M059J (cell line): ENCODE results near the gene CYP2W1. TPM values are rescaled to one million over a fixed set of nuclear protein-coding genes. Genes with fewer than 3 reads are reported as not detected.

Source experiments
- DNase-seq: peaks from one replicate; pipeline ENCODE4 v3.0.0-alpha.2; 2012; ENCODE audit warnings: low read depth
- total RNA-seq: library from RNA; depleted of rRNA; stranded (reverse); fragments of >200 nt; shearing (Covaris generic); gene quantifications from 2 replicates; pipeline ENCODE4 v1.2.3, GENCODE V29; 2014

Gene CYP2W1
- total RNA-seq, 1 experiment from 2014 or later, result not detected

DNA sequence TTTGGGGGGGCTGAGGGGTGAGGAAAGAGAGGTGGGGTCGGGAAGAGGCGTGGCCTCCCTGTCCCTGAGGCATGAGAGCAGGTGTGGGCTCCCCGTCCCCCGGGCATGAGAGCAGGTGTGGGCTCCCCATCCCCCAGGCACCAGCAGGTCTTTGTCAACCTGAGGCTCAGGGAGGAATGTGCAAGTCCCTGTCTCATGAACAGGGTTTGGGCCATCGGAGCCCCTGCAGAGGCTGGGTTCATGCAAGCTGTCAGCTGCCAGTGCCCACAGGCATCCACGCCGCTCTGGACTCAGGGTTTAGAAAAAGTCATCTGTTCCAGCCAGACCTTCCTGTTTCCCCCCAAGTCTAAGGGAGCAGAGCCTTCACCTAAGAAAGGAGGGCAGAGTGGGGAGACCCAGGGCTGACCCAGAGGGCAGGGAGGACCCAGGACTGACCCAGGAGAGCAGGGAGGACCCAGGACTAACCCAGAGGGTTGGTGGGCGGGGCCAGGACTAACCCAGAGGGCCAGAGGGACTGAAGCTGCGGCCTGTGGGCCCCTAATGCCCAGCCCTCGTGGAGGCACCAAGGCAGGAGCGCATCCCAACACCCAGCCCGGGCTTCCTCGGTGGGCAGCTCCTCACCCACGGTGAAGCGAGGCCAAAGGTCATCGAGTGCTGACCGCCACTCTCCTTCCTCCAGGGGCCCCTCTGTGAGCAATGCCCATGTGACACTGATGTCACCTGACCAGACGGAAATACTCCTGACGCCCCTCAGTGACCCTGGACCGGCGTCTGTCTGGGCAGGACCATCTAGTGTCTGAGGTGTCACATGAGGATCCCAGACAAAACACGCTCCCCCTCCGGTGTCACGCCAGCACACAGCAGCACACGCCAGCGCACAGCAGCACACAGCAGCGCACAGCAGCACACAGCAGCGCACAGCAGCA, 32.5 kb downstream of the CYP2W1 start:
- no peak for DNase-seq

- no peak for DNase-seq
Observed at GRCh38 chr7:1016577-1017531, 33.9 kb downstream of the CYP2W1 start.

DNA sequence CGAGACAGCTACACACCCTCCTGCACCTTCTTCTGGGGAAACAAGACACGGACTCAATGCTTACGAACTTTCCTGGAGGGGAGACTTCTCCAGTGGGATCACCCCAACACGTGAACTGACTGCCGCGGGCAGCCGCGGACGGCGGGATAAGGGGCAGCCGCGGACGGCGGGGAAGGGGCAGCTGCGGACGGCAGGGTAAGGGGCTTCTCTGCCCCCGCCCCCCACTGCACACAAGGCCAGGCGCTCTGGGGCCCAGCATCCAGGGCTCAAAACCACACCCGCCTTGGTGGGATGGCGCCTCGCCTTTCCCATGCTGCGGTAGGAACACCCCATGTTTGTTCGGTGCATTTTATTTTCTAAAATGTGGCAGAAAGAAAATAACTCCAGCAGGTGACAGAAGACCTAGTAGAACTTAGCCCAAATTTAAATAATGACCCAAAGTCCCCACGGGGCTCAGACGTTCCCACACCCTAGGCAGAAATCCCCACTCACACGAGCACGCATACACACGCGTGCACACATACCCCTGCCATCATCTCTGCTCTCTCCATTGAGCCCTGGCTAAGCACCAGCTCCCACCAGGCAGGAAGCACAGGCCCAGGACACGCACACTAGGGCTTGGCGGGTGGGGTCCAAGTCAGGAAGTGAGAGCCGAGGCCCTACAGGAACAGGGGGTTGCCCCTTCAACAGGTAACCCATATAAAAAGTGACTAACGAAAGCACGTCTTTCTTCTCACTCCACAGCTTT, 34.8 kb downstream of the CYP2W1 start:
- no peak for DNase-seq

GRCh38 chr7:1018334-1018695, 35.3 kb downstream of the CYP2W1 start:
- no peak for DNase-seq

DNA sequence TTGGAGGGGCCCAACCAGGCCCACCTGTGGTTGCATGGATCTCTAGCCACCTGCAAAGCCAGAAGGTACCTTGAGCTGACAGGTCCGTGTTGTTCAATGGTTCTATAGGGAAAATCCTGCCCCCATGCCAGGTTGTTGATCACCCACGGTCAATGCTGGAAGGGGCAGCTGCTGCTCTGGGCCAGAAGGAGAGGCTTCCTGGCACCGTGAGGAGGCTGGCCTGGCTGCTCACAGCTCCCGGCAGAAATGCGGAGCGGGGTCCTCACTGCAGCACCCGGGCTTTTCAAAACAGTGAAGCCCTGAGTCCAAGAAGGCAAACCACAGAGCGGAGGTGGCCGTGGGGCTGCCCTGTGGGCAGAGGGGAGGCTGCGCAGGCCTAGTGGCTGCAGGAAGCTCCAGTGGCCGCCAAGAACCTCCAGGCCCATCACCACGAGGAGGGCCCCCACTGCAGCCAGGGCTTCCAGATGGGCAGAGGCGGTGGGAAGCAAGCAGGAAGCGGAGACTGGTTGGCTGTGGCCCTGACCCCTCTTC, 36.3 kb downstream of the CYP2W1 start:
- no peak for DNase-seq

DNA sequence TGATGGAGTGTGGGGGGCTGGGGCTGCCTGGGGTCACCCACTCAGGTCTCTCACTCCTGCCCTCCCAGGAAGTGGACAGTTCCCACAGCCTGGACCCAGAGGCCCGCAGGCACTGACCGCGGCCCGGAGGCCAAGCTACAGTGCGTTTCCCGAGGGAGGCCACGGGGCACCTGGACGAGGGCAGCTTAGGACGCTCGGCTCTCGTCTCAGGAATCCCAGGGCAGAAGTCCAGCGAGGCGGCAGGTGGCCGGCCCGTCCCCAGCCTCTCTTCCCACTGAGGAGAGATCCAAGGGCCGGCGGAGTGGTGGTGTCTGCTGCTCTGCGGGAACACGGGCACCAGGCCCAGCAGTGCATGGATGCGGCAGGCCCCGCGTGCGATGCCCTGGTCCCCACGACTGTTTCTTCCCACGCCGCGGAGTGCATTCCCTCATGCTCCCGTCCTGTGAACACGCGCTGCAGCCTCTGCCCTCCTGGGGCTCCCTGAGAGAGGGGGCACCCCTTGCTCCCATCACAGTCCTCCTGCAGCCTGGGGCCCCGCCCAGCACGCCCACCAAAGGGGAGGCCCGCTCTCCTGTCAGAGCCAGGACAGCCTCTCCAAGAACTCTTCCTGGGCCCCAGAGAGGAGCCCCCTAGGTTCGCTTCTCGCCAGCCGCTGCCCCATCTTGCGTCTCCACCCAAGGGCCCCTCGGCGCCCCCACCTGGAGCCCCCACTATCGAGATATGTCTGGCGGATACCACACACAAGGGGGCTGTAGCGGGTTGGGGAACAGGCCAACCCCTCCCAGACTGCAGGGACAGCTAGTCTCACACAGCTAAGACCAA, 37.0 kb downstream of the CYP2W1 start:
- no peak for DNase-seq

- DNase-seq, result no peak
Observed at GRCh38 chr7:1020849-1021251, 37.9 kb downstream of the CYP2W1 start.

- DNase-seq, result no peak
Observed at GRCh38 chr7:1021366-1021765, 38.4 kb downstream of the CYP2W1 start.

DNA sequence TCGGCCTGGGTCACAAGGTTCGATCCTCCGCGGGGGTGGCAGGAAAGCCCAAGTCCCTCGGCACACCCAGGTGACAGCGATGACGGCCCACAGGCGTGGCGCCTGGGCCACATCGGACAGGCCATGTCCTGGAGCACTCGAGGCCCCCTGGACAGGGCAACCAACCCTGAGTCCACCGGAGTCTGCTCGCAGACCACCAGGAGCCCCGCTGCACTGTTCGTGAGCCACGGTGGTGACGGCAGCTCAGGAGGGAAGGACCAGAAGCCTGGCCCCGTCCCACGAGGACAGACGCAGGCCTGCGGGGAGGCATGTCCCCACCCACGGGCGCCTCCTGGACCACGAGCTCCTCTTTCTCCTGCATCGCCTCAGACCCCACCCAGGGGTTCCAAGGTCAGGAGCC, 39.0 kb downstream of the CYP2W1 start:
- DNase-seq, result no peak

DNA sequence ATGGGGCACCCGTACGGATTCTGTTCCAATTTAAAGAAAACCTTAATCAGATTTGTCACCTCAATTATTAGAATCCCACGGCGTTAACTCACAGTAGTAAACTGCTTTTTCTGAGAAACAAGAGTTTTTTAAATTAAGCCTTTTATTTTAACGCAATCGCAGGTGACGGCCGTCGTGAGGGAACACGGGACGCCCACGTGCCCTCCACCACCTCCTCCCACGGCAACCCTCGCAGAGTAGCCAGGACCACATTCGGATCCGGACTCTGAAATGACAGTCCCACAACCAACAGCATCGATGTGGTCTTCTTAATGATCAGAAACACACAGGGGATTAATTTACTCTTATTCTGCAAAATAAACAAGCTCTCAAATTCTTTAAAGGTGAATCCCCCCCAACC, 39.4 kb downstream of the CYP2W1 start:
- no peak for DNase-seq

- DNase-seq, result no peak
Observed at GRCh38 chr7:1022801-1023465, 40.0 kb downstream of the CYP2W1 start.

DNA sequence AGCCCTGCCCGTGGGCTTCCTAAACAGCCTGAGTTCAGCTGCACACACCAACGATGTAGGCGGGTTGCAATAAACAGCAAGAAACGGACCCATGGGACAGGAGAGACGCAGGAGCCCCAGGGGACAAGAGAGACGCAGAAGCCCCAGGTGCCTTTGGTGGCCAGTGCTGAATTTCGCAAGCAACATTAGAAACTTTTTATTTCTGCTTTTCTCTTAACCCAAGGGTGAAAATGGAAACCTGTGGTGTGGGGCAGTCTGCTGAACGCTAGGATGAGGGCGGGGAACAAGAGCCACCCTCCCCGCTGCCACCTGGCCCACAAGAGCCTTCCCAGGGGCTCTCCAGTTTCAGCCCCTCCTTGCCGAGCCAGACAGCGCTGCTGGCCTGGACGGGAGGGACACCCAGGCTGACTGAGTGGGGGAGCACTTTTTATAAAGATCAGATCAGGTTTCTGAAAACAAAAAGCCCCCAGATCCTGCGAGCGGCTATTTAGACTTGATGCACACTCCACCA, 41.4 kb downstream of the CYP2W1 start:
- DNase-seq, result no peak

- DNase-seq, result no peak
Observed at GRCh38 chr7:1024876-1025742, 42.1 kb downstream of the CYP2W1 start.

DNA sequence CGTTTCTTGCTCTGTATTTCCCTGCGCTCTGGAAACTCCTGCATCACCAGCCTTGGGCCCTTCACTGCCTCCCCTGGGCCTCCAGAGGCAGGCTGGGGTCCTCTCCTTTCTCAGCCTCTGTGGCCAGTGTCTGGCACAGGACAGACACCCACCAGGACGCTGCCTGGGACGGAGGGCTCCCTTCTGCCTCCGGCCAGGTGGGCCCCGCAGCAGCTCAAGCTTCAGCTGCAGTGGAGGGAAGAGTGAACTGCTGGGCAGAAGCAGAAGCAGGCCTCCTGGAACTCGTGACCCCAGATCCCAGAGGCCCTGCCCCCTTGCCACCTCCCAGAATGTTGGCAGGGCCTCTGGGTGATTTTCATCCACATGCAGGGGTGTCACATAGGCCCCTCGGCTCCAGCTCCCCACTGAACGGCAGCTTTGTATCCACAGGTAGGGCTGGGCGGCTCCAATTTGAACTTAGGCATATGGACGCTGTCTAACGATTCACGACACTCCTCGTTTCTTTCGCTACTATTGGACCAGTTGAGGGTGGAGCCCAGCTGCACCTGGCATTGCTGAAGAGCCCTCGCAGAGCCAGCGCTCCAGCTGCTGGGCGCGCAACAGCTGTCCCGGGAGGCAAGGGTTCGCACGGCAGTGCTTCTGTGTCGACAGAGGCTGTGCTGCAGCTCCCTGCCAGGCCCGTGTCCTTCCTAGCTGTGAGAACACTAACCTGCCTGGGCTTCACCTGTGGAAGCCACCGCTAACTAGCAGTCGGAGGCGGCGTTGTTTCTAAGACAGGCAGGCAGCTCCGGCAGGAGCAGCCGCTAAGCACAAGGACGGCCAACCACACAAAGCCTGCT, 43.0 kb downstream of the CYP2W1 start:
- no peak for DNase-seq

GRCh38 chr7:1026721-1027161, 43.8 kb downstream of the CYP2W1 start:
- no peak for DNase-seq

DNA sequence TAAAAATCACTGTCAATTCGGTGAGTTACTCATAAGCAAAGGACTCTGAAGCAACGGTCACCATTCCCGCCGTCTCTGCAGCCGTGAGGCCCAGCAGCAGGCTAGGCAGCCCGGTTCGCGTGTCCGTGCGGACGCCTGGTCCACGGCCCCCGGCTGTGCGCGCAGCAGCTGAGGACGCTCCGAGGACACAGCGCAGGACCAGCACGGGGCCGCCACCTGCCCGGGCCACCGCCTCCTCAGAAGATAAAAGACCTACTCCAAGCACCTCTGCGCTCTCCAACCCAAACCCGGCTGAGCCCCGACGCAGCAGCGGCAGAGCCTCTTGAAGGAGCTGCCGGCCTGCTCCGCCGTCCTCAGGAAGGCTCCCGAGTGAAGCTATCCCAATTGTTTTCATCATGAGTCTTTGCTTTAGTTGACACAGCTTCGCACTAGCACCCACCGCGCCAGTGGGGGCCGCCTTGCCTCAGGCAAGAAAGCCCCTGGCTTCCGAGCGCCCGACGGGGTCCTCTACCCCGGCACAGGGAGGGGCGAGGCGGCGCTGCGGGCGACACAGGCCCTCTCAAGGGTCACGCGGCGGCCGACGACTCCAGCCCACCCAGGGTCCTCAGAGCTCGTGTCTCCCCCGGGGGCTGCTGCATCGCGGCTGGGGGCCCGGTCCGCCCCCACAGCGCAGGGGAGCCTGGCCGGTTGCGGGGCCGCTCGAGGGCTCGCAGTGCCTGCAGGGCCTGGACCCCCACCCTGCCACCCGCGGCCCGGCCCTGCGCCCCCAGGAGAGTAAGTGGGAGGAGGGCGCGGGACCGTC, 44.5 kb downstream of the CYP2W1 start:
- DNase-seq, result peak; percentile 33
